Brain microvascular endothelial cell (primary cell): ENCODE measurements around the gene UTS2B.

Experiments used
- DNase-seq: peaks from one replicate; pipeline ENCODE4 v3.0.0-alpha.2; 2020
- H3K27ac ChIP-seq: fragments of 250-450 bp; sonication (Bioruptor Pico); 2 replicates; pipeline ENCODE4 v1.5.1; 2020; ENCODE audit warnings: mild to moderate bottlenecking, moderate library complexity
- H3K27me3 ChIP-seq: fragments of 250-450 bp; sonication (Bioruptor Pico); replicated peaks from 2 replicates; pipeline ENCODE4 v1.5.1; 2020; ENCODE audit warnings: mild to moderate bottlenecking
- H3K36me3 ChIP-seq: fragments of 250-450 bp; sonication (Bioruptor Pico); replicated peaks from 2 replicates; pipeline ENCODE4 v1.5.1; 2020; ENCODE audit warnings: mild to moderate bottlenecking
- H3K4me3 ChIP-seq: 2 replicates; pipeline ENCODE4 v1.5.1; 2011; ENCODE audit warnings: low read depth, mild to moderate bottlenecking, control low read depth, low read length, moderate library complexity
- CTCF ChIP-seq: IDR thresholded peaks from 2 replicates; pipeline ENCODE4 v1.5.1; 2011; ENCODE audit warnings: low read depth, mild to moderate bottlenecking, moderate library complexity, low read length, control low read depth, inconsistent platforms; ENCODE audit errors: missing control alignments
- in situ Hi-C: cut with HindIII; loops from 2 replicates; pipeline ENCODE4 v1.10.0; 2017; ENCODE audit warnings: low sequenced_read_pairs, low pct_ligation_motif_present

Gene UTS2B

GRCh38 chr3:191239407-191240031 is 90.8 kb downstream of the UTS2B start:
- H3K4me3 ChIP-seq = no peak overlapping the region
- DNase-seq = no peak
- H3K27ac ChIP-seq = no peak overlapping the region
- in situ Hi-C loops = no loop called here
- H3K27me3 ChIP-seq = no peaks in the 10 kb centered on the region
- no peaks in the 10 kb centered on the region for H3K36me3 ChIP-seq
- TF ChIP-seq CTCF = no peak

- Histone ChIP-seq H3K4me3 (no peak overlapping the region), H3K27ac (peak overlapping the region; percentile 38), H3K27me3 (no peaks in the 10 kb centered on the region), H3K36me3 (no peaks in the 10 kb centered on the region)
- DNase-seq = peak; percentile 54
- in situ Hi-C loops = no loop called here
- no peak for TF ChIP-seq CTCF
Measured at GRCh38 chr3:191238321-191238817, 92.0 kb downstream of the UTS2B start.

GRCh38 chr3:191237047-191237882 is 93.1 kb downstream of the UTS2B start:
- Histone ChIP-seq H3K27ac (peak overlapping the region; percentile 85), H3K36me3 (no peaks in the 10 kb centered on the region), H3K4me3 (no peak overlapping the region), H3K27me3 (no peaks in the 10 kb centered on the region)
- DNase-seq = no peak
- TF ChIP-seq CTCF = no peak
- in situ Hi-C loops = no loop called here

- H3K27ac ChIP-seq = peak overlapping the region; percentile 85
- H3K36me3 ChIP-seq = no peaks in the 10 kb centered on the region
- H3K4me3 ChIP-seq = no peak overlapping the region
- no peaks in the 10 kb centered on the region for H3K27me3 ChIP-seq
- in situ Hi-C loops = no loop called here
- no peak for TF ChIP-seq CTCF
- DNase-seq = no peak
Measured at GRCh38 chr3:191236646-191237045, 93.7 kb downstream of the UTS2B start.

GRCh38 chr3:191235331-191236314 is 94.7 kb downstream of the UTS2B start:
- no peak overlapping the region for H3K4me3 ChIP-seq
- peak overlapping the region; percentile 85 for H3K27ac ChIP-seq
- in situ Hi-C loops = no loop called here
- H3K27me3 ChIP-seq = no peaks in the 10 kb centered on the region
- DNase-seq = peak; percentile 55
- H3K36me3 ChIP-seq = no peaks in the 10 kb centered on the region
- TF ChIP-seq CTCF = no peak
